NCI-H1436 (cell line): ENCODE data around the gene ASB7.
A peak's percentile ranks its signal among the peaks of the same experiment; 100 is the strongest.
"Not testable (repeated sequence)": the region's sequence is repeated elsewhere in the genome, so short reads cannot be mapped to it uniquely, and the experiment has no call there.

Experiments
- DNase-seq: peaks from one replicate; lab custom pipeline; 2025; lab: John Stamatoyannopoulos, UW

The ASB7 gene

GRCh38 chr15:100602064-100602822 is at the start of gene ASB7, which contains the start of gene LINS1:
Gene ASB7 (plus strand): TSS chr15:100602589. CDS start chr15:100612217, 9,628 bp downstream.
Gene LINS1 (minus strand): TSS chr15:100602184. CDS start chr15:100580842, 21,342 bp downstream.
- peak; percentile 96 for DNase-seq

DNA sequence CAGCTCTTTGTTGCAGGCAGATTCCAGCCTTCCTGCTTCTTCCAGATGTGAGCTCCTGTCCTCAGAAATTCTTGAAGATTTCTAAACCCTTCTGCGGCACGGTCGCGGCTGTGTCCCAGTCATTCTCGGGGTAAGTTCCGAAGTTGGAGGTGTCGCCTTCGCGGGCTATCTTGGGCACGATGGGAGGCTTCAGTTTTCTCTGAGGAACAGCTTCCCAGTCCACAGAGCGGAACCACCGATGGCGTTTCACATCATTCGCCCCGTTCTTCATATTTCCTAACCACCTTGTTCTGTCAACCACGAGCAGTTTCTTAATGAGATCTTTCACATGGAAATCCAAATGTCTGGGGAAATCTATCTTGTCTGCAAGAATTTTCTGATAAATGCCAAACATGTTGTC is 48.9 kb upstream of the ASB7 start:
- DNase-seq: no peak

DNA sequence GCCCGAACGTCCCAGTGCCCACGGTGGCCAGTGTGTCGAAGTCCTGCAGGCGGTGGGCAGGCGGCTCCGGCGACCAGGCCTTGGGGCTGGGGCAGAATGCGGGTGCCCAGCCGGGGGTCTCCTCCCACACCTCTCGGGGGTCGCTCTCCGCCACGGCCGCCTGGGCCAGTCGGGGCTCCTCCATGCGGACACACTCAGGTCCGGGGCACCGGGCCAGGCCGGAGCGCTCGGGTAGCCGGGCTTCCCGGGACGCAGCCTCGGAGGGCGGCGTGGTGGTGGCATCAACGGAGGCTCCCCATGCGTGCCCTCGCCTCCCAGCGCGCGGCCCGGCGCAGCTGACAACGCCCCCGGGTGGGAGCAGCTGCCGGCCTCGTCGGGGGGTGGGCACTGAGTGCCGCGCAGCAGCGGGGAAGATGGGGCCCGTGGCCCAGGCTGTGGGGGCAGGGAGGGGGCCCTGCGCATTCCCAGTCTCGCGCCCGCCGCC is 43.6 kb upstream of the ASB7 start:
- no peak for DNase-seq

DNA sequence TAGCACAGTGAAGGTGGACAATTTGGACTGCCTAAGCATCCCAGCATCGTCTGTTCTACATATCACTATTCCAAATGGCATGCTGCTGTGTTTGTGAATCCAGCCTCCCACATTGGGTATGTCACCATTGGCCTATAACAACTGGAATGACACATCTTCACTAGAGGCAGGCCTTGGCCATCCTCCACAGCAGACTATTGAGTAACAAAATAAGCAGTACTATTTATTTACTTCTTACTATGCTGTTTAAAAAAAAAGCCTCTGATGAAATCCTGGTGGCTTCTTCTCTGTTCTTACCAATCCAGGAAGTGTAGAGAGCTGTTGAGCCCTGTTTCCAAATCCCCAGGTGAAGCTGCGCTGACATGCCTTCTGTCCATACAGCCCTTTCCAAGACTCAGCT is 43.1 kb upstream of the ASB7 start:
- no peak for DNase-seq

DNA sequence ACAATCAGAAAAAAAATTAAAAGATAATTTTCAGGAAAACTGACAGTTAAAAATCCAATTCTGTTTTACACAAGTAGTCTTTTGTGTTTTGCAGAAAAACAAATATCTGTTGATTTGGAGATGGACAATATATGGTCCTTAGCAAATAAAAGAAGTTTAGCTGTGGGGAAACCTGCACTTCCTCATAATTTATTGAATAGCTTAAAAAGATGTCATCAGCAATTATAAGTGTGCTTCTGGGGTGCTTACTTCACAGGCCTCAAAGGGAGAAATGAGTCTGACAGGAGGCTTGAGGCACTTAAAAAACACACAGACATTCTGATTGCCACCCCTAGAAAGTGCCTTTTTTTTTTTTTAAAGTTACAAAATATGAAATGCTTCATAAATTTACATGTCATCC is 42.1 kb upstream of the ASB7 start:
- DNase-seq: no peak

GRCh38 chr15:100565591-100565990 is 36.8 kb upstream of the ASB7 start:
- no peak for DNase-seq

DNA sequence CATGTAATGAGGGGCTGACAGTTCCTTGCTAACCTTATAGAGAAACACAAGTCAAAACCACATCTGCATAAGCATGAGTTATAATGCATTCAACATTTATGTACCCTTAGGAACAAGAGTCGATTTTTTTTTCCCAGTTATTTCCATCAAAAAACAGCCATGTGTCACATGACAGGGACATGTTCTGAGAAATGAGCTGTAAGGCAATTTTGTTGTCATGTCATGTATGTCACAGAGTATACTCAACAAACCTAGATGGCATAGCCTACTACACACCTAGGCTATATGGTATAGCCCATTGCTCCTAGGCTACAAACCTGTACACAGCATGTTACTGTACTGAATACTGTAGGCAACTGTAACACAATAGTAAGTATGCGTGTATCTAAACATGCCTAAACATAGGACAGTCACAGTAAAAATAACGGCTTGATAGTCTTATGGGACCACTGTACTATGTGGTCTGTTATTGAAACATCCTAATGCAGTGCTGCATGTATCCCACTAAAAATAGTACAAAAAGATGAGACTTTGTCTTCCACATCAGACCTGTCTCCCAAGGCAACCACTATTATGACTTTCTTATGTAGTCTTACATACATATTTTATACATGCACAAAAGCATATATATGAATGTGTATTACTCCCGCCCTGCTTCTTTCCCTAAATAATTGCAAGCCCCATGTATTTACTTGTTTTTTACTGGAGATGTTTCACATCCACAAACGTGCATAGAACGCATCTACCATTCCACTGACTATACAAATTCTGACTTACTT is 35.4 kb upstream of the ASB7 start:
- DNase-seq: no peak

DNA sequence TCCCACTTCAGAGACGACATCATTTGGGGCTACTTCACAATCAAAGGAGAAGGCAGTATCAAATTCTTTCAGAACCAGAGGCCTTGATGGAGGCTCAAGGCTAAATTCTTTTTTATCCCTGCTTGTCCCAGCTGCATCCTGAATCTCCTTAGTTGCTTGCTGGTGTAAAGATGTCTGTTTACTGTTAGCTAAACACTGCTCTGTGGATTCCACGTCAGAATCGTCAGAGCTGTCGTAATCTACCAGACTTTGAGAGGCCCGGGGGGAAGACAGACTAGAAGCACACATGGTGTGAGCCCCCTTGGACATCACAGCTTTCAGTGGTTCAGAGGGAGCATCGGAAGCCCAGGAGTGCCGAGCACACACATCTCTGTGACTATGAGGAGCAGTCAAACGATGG is 33.0 kb upstream of the ASB7 start:
- DNase-seq: no peak

- no peak for DNase-seq
Observed at GRCh38 chr15:100570275-100570674, 32.1 kb upstream of the ASB7 start.

DNA sequence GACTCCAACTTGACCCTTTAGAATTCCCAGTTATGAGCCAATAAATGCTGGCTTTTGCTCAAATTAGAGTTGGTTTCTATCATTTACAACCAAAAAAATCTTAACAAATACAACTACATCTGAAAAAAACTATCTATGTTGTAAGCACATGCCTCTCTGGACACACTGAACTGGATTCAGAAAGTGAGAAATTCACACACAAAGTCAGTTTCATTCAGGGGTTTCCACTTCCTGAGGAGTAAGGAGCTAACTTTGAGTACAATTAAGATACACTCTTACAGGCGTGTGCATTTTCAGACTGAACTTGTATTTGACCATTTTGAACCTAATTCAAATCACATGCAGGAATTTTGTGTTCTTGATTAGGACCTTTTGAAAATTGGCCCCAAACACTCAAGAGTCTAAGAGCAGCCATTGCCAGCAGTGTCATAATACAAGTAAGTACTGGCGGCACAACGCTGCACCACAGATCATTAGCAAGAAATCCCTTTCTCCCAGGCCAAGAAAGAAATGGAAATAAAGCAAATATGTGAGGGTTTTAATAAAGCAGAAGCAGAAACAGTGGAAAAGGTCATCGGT is 31.6 kb upstream of the ASB7 start:
- no peak for DNase-seq

DNA sequence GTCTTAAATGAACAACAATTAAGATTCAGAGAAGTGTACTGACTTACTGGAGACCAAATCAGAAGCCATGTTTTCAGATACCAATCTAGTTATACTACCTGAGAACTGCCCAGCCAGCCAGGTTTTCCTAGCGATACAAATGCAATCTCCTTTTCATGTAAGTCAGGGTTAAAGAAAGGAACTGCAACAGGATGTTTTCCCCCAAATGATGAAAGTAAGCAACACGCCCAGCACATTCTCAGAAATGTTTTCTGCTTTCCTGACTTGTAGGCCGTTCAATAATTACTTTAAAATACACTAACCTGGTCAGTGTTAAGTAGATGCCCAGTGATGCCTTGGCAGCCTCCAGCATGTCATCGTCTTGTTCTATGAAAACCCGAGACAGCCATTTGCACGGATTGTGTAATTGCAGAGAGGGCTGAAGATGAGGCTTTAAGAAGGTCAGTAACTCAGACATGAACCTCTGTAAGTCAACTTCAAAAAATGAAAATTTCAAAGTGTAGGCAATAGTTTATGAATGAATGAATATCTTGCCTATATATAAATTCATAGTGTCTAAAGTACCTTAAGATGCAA is 30.7 kb upstream of the ASB7 start:
- DNase-seq: no peak

- no peak for DNase-seq
Observed at GRCh38 chr15:100572362-100572983, 29.9 kb upstream of the ASB7 start.

- no peak for DNase-seq
Observed at GRCh38 chr15:100573526-100573925, 28.9 kb upstream of the ASB7 start.

- no peak for DNase-seq
Observed at GRCh38 chr15:100580414-100580813, 22.0 kb upstream of the ASB7 start.

GRCh38 chr15:100588638-100589242 is 13.6 kb upstream of the ASB7 start:
- DNase-seq: no peak

DNA sequence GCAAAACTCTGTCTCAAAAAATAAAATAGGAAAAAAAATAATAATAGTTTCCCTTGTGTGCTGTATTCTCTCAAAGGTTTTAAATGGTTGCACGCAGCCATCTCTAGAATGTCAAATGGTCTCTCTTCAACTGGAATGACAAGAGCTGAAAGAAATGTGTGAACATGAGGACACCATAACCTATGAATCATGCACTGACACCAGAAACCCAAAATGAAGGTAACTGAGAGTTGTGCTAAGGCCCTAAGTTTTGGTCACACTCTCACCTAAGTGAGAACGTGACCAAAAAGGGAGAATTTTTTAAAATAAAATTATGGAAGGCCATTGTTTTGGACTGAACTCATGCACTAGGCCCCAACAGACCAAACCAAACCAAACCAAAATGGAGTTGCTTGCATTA is 11.2 kb upstream of the ASB7 start:
- DNase-seq: not testable (repeated sequence)

DNA sequence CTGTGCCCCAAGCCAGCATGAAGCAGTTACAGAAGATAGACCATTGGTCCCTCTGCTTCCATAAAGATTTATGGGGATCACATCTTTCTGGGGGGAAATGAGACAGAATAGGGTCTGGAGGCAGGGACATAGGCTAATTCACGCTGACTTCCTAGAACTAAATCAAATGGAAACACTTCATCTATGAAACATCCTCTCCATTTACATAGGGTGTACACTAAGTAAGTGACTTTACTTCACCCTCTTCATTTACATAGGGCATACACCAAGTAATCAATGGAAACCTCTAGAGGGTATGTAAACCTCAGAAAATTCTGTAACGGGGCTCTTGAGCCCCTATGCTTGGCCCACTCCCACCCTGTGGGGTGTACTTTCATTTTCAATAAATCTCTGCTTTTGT is 10.6 kb upstream of the ASB7 start:
- no peak for DNase-seq

- DNase-seq: no peak
Observed at GRCh38 chr15:100592898-100593297, 9.5 kb upstream of the ASB7 start.

DNA sequence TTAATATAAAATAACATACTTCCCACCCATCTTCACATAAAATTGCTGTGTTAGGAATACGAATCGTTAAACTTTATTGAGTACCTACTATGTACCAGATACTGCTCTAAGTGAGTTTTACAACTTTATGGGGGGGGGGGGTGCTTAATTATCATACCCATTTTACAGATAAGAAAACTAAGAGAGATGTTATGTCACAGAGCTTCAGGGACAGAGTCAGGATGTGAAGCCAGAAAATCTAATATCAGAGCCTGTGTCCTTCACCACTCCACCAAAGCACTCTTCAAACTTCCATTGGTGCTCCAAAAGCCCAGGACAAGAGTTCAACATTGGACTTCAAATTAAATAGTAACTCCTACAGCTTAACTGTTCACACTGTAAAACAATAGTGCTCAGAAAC is 9.0 kb upstream of the ASB7 start:
- no peak for DNase-seq

DNA sequence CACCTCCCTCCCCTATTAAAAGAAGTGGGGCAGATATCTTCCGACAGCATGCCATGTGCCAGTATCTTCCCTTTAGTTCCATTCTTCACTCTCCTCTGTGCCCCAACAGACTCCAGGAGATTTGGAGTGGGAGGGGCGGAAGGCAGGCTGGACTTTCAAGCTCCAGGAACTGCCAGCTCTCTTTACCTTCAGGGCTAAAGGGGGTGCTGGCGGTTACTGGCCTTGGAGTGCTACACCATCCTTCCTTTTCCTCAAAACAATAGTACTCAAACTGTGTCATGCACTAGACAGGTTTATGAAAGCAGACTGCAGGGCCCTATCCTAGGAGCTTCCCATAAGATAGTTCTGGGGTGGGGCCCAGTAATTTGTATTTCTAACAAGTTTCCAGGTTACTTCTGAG is 6.4 kb upstream of the ASB7 start:
- no peak for DNase-seq

DNA sequence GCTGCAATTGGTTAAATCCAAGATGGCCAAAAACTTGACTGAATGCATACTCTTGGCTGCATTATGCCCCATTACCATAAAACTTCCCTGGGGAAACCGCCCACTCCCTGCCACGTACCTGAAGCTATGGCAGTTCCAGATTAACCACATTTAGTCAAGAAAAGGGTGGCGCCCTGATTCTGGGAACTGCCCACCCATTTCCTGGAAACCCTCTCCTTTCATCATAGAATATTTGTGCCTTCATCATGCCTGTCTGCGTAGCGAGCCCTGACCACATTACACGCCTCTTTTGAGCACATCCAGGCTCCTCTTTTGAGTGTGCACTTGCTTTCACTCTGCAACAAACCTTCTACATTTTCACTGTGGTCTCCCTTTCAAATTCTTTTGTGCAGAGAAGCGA is 5.6 kb upstream of the ASB7 start:
- DNase-seq: no peak

DNA sequence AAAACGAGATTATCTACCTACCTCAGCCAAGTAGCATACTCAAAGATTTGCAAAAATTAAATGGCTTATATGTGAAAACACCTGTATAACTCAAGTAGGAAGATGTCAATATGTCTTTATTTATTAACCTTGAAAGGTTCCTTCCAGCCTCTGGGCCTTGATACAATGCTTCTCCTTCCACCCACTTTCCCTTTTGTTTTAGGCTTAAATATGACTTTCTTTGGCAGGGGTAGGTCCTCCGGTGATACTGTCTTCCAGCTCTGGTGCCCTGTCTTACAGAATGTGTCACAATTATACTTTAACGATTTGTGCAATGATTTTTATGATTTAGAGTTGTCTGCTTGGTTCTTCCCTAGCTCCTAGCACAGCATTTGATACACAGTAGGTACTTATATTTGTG is 4.5 kb upstream of the ASB7 start:
- no peak for DNase-seq
